H9 (cell line): ENCODE measurements around the gene CLEC16A. TPM values are rescaled to one million over a fixed set of nuclear protein-coding genes. Genes with fewer than 3 reads are reported as not detected.

Source experiments
- DNase-seq: peaks from one replicate; pipeline ENCODE4 v3.0.0-alpha.2; 2017
- H2AFZ ChIP-seq: one replicate; pipeline ENCODE4 v1.6.1; 2013; ENCODE audit warnings: mild to moderate bottlenecking, low read length, control low read depth, moderate library complexity
- H2AK5ac ChIP-seq: 2 replicates; pipeline ENCODE4 v1.6.1; 2013; ENCODE audit warnings: low read length, control low read depth, mixed read lengths; ENCODE audit not compliant: insufficient read length
- H2BK120ac ChIP-seq: one replicate; pipeline ENCODE4 v1.6.1; 2013; ENCODE audit warnings: low read depth, mild to moderate bottlenecking, low read length, control low read depth, inconsistent platforms; ENCODE audit not compliant: poor library complexity, severe bottlenecking
- H2BK12ac ChIP-seq: 2 replicates; pipeline ENCODE4 v1.6.1; 2013; ENCODE audit warnings: low read length, control low read depth, mixed read lengths, low read depth; ENCODE audit not compliant: insufficient read length
- H2BK15ac ChIP-seq: 2 replicates; pipeline ENCODE4 v1.6.1; 2013; ENCODE audit warnings: low read depth, low read length, control low read depth
- H2BK20ac ChIP-seq: one replicate; pipeline ENCODE4 v1.6.1; 2013; ENCODE audit warnings: low read depth, mild to moderate bottlenecking, low read length, control low read depth, inconsistent platforms; ENCODE audit not compliant: poor library complexity, severe bottlenecking
- H2BK5ac ChIP-seq: 2 replicates; pipeline ENCODE4 v1.6.1; 2013; ENCODE audit warnings: low read length, control low read depth, mixed read lengths; ENCODE audit not compliant: insufficient read length
- H3K14ac ChIP-seq: 2 replicates; pipeline ENCODE4 v1.6.1; 2013; ENCODE audit warnings: low read length, control low read depth; ENCODE audit not compliant: insufficient read depth
- H3K18ac ChIP-seq: 2 replicates; pipeline ENCODE4 v1.6.1; 2013; ENCODE audit warnings: low read depth, mild to moderate bottlenecking, mixed read lengths, low read length, control low read depth; ENCODE audit not compliant: insufficient read length
- H3K23ac ChIP-seq: 2 replicates; pipeline ENCODE4 v1.6.1; 2013; ENCODE audit warnings: low read length, control low read depth, mixed read lengths, low read depth; ENCODE audit not compliant: insufficient read length
- H3K23me2 ChIP-seq: 2 replicates; pipeline ENCODE4 v1.6.1; 2013; ENCODE audit warnings: low read depth, mild to moderate bottlenecking, mixed read lengths, low read length, control low read depth; ENCODE audit not compliant: insufficient read length, poor library complexity, severe bottlenecking
- H3K27ac ChIP-seq: 2 replicates; pipeline ENCODE4 v1.5.1; 2013; ENCODE audit warnings: low read length, control low read depth, mixed read lengths, low read depth; ENCODE audit not compliant: insufficient read length
- H3K27me3 ChIP-seq: 2 replicates; pipeline ENCODE4 v1.6.1; 2013; ENCODE audit warnings: low read length, control low read depth, inconsistent platforms; ENCODE audit not compliant: insufficient read depth
- H3K4ac ChIP-seq: 2 replicates; pipeline ENCODE4 v1.6.1; 2013; ENCODE audit warnings: low read depth, mild to moderate bottlenecking, control low read depth, inconsistent platforms, low read length, moderate library complexity
- H3K4me1 ChIP-seq: 2 replicates; pipeline ENCODE4 v1.6.1; 2013; ENCODE audit warnings: low read length, control low read depth, inconsistent platforms; ENCODE audit not compliant: insufficient read depth
- H3K4me2 ChIP-seq: 2 replicates; pipeline ENCODE4 v1.6.1; 2013; ENCODE audit warnings: low read length, control low read depth, mixed read lengths; ENCODE audit not compliant: insufficient read length, insufficient read depth
- H3K56ac ChIP-seq: 2 replicates; pipeline ENCODE4 v1.6.1; 2013; ENCODE audit warnings: low read depth, mild to moderate bottlenecking, mixed read lengths, low read length, control low read depth; ENCODE audit not compliant: insufficient read length
- H3K79me1 ChIP-seq: 2 replicates; pipeline ENCODE4 v1.6.1; 2013; ENCODE audit warnings: low read depth, mild to moderate bottlenecking, moderate library complexity, low read length, control low read depth, inconsistent platforms; ENCODE audit not compliant: insufficient read depth, poor library complexity, severe bottlenecking
- H3K79me2 ChIP-seq: 2 replicates; pipeline ENCODE4 v1.6.1; 2013; ENCODE audit warnings: low read length, control low read depth, inconsistent platforms; ENCODE audit not compliant: insufficient read depth
- H3K9ac ChIP-seq: 2 replicates; pipeline ENCODE4 v1.6.1; 2013; ENCODE audit warnings: low read length, control low read depth, mixed read lengths; ENCODE audit not compliant: insufficient read length; ENCODE audit errors: extremely low read depth
- H3K9me3 ChIP-seq: one replicate; pipeline ENCODE4 v1.6.1; 2013; ENCODE audit warnings: low read depth, low read length, inconsistent platforms; ENCODE audit not compliant: control insufficient read depth
- H3T11ph ChIP-seq: one replicate; pipeline ENCODE4 v1.6.1; 2013; ENCODE audit warnings: mild to moderate bottlenecking, low read length, control low read depth, inconsistent platforms
- H4K20me1 ChIP-seq: one replicate; pipeline ENCODE4 v1.6.1; 2013; ENCODE audit not compliant: control insufficient read depth, insufficient read length, insufficient read depth
- H4K5ac ChIP-seq: 2 replicates; pipeline ENCODE4 v1.6.1; 2013; ENCODE audit warnings: low read depth, mild to moderate bottlenecking, mixed read lengths, low read length, control low read depth; ENCODE audit not compliant: insufficient read length
- H4K8ac ChIP-seq: replicated peaks from 2 replicates; pipeline ENCODE4 v1.6.1; 2013; ENCODE audit warnings: low read length, control low read depth, mixed read lengths, low read depth; ENCODE audit not compliant: insufficient read length
- H4K91ac ChIP-seq: 2 replicates; pipeline ENCODE4 v1.6.1; 2013; ENCODE audit warnings: low read depth, mild to moderate bottlenecking, moderate library complexity, mixed read lengths, low read length, control low read depth; ENCODE audit not compliant: insufficient read length
- H3K27ac Mint-ChIP-seq, 3 experiments: 2 replicates in 2 of 3; 3 replicates in 1 of 3; pipeline ENCODE4 v1.8.0; 2020 to 2021; ENCODE audit warnings: mixed read lengths in 3 of 3, mild to moderate bottlenecking in 1 of 3, moderate library complexity in 1 of 3
- H3K27me3 Mint-ChIP-seq: 2 replicates; pipeline ENCODE4 v1.8.0; 2021; ENCODE audit warnings: low read depth, mild to moderate bottlenecking, moderate library complexity, mixed read lengths
- H3K36me3 Mint-ChIP-seq, 3 experiments: 2 replicates in 2 of 3; 3 replicates in 1 of 3; pipeline ENCODE4 v1.8.0; 2020 to 2021; ENCODE audit warnings: low read depth in 3 of 3, mixed read lengths in 3 of 3; ENCODE audit not compliant: insufficient read depth in 1 of 3
- H3K4me1 Mint-ChIP-seq, 2 experiments: 2 replicates each; pipeline ENCODE4 v1.8.0; 2020; ENCODE audit warnings: mixed read lengths in 2 of 2
- H3K4me3 Mint-ChIP-seq, 2 experiments: 2 replicates in 1 of 2; 3 replicates in 1 of 2; pipeline ENCODE4 v1.8.0; 2020 to 2021; ENCODE audit warnings: mild to moderate bottlenecking in 2 of 2, mixed read lengths in 2 of 2, moderate library complexity in 1 of 2
- H3K9me3 Mint-ChIP-seq, 2 experiments: 2 replicates in 1 of 2; 3 replicates in 1 of 2; pipeline ENCODE4 v1.8.0; 2020; ENCODE audit warnings: mild to moderate bottlenecking in 2 of 2, mixed read lengths in 2 of 2, moderate library complexity in 1 of 2
- CTCF ChIP-seq: fragments of 200-600 bp; sonication (generic); conservative IDR thresholded peaks from 3 replicates; pipeline ENCODE4 v1.8.0; 2021; ENCODE audit warnings: antibody characterized with exemption, mild to moderate bottlenecking
- whole genome bisulfite sequencing: extraction: QIAGEN DNeasy Blood & Tissue Kit; methylation state at CpG from one replicate; pipeline ENCODE4 v1.1.7; 2013; ENCODE audit warnings: missing lambda C conversion rate, low lambda C conversion rate, mixed read lengths; ENCODE audit not compliant: insufficient read length; ENCODE audit errors: extremely low coverage; 5-methylcytosine and 5-hydroxymethylcytosine counted together
- total RNA-seq: library from RNA; stranded (reverse); gene quantifications from 2 replicates; pipeline ENCODE4 v1.2.1, GENCODE V29; 2021

CLEC16A gene
- total RNA-seq, 1 experiment from 2014 or later, result 15.2 TPM

GRCh38 chr16:11163761-11164261, 219.4 kb downstream of the CLEC16A start:
- H3K9ac ChIP-seq, result no peak overlapping the region
- Mint-ChIP-seq H3K4me3 (no peak overlapping the region), H3K4me1 (peaks cover 0 to 14% of the 10 kb centered on the region in 2 experiments; a peak in 2 of 4 replicates), H3K27ac (peak overlapping the region in 1 of 3 experiments; percentile 63; a peak in 2 of 7 replicates), H3K9me3 (no peaks in the 10 kb centered on the region), H3K36me3 (peaks cover 0 to 3% (median 0%) of the 10 kb centered on the region in 3 experiments; a peak in 1 of 7 replicates), H3K27me3 (no peaks in the 10 kb centered on the region; the same call in 1 of the 2 replicates)
- no peak overlapping the region for H4K91ac ChIP-seq
- H3K79me2 ChIP-seq, result no peaks in the 10 kb centered on the region
- H4K8ac ChIP-seq, result no peak overlapping the region
- H4K20me1 ChIP-seq, result no peaks in the 10 kb centered on the region
- H3K23me2 ChIP-seq, result no peaks in the 10 kb centered on the region
- DNase-seq, result no peak
- no peak overlapping the region for H3T11ph ChIP-seq
- H3K56ac ChIP-seq, result no peak overlapping the region
- H2AK5ac ChIP-seq, result no peak overlapping the region
- H3K4me2 ChIP-seq, result no peak overlapping the region
- H3K27ac ChIP-seq, result no peak overlapping the region
- no peak overlapping the region for H2BK12ac ChIP-seq
- H2BK5ac ChIP-seq, result no peak overlapping the region
- H2BK120ac ChIP-seq, result no peak overlapping the region
- no peak overlapping the region for H2AFZ ChIP-seq
- H4K5ac ChIP-seq, result no peak overlapping the region
- H3K14ac ChIP-seq, result no peak overlapping the region
- H3K79me1 ChIP-seq, result no peaks in the 10 kb centered on the region
- no peaks in the 10 kb centered on the region for H3K9me3 ChIP-seq
- no CpG with 5 or more reads among the region's 15 CpGs for WGBS
- H3K18ac ChIP-seq, result no peak overlapping the region
- H3K4ac ChIP-seq, result no peak overlapping the region
- no peak overlapping the region for H3K23ac ChIP-seq
- H2BK20ac ChIP-seq, result no peak overlapping the region
- H2BK15ac ChIP-seq, result no peak overlapping the region
- no peaks in the 10 kb centered on the region for H3K4me1 ChIP-seq
- TF ChIP-seq CTCF, result no peak
- H3K27me3 ChIP-seq, result no peaks in the 10 kb centered on the region
